T47D (cell line): ENCODE measurements around the gene CENPL.
A peak's percentile ranks its signal among the peaks of the same experiment; 100 is the strongest.

Experiments used
- DNase-seq, 2 experiments: peaks; one replicate each; pipeline versions ENCODE4 v3.0.0 to v3.0.0-alpha.2; 2011 to 2012; ENCODE audit warnings: low read depth in 1 of 2, low spot score in 1 of 2
- JUND ChIP-seq: IDR thresholded peaks from 2 replicates; pipeline ENCODE4 v1.6.1; 2012; ENCODE audit warnings: low read depth
- in situ Hi-C: cut with HindIII; loops from 2 replicates; pipeline ENCODE4 v1.10.0; 2016; ENCODE audit warnings: low sequenced_read_pairs, low pct_unique_long_range_greater_than_20kb

The CENPL gene

GRCh38 chr1:173824315-173825081 lies at the start of gene CENPL, which contains the start of gene DARS2:
CENPL (minus strand) TSS chr1:173824883; CDS start chr1:173811299, 13,584 bp downstream.
DARS2 (plus strand) TSS chr1:173824673; CDS start chr1:173825230, 557 bp downstream.
- TF ChIP-seq JUND: no peak
- peak; percentile 89 to 99 for DNase-seq
- in situ Hi-C loops: no loop called here

GRCh38 chr1:173871500-173871899 lies 46.8 kb upstream of the CENPL start:
- no peak for DNase-seq
- in situ Hi-C loops: no loop called here
- TF ChIP-seq JUND: no peak

- in situ Hi-C loops: no loop called here
- no peak for DNase-seq
- no peak for TF ChIP-seq JUND
These were observed 46.4 kb upstream of the CENPL start for GRCh38 chr1:173871091-173871490.

GRCh38 chr1:173870252-173871075 lies 45.8 kb upstream of the CENPL start:
- TF ChIP-seq JUND: no peak
- DNase-seq: peak in 1 of 2 experiments; percentile 46

GRCh38 chr1:173869021-173869359 lies 44.3 kb upstream of the CENPL start:
- in situ Hi-C loops: no loop called here
- peak in 1 of 2 experiments; percentile 93 for DNase-seq
- TF ChIP-seq JUND: no peak

More at GRCh38 chr1:173870252-173871075, 45.8 kb upstream of the CENPL start:
- in situ Hi-C loops: no loop called here

- TF ChIP-seq JUND: no peak
- peak; percentile 59 to 98 for DNase-seq
- in situ Hi-C loops: no loop called here
These were observed 43.8 kb upstream of the CENPL start, which contains the start of gene ZBTB37 for GRCh38 chr1:173868266-173869020. ZBTB37 (plus strand) TSS chr1:173868380; CDS start chr1:173870226, 1,846 bp downstream.

- peak; percentile 85 to 100 for DNase-seq
- no peak for TF ChIP-seq JUND
- in situ Hi-C loops: no loop called here
These were observed 43.1 kb upstream of the CENPL start, which contains the start of gene GAS5 for GRCh38 chr1:173867753-173868265. GAS5 (minus strand) TSS chr1:173867989.

- in situ Hi-C loops: no loop called here
- DNase-seq: no peak
- TF ChIP-seq JUND: no peak
These were observed 42.6 kb upstream of the CENPL start for GRCh38 chr1:173867141-173867752.

GRCh38 chr1:173866413-173867115 lies 41.9 kb upstream of the CENPL start:
- in situ Hi-C loops: no loop called here
- DNase-seq: no peak
- TF ChIP-seq JUND: no peak

GRCh38 chr1:173865468-173866164 lies 40.9 kb upstream of the CENPL start:
- in situ Hi-C loops: no loop called here
- no peak for DNase-seq
- TF ChIP-seq JUND: no peak
